ENCODE results near the gene EVA1A.

Gene EVA1A

DNA sequence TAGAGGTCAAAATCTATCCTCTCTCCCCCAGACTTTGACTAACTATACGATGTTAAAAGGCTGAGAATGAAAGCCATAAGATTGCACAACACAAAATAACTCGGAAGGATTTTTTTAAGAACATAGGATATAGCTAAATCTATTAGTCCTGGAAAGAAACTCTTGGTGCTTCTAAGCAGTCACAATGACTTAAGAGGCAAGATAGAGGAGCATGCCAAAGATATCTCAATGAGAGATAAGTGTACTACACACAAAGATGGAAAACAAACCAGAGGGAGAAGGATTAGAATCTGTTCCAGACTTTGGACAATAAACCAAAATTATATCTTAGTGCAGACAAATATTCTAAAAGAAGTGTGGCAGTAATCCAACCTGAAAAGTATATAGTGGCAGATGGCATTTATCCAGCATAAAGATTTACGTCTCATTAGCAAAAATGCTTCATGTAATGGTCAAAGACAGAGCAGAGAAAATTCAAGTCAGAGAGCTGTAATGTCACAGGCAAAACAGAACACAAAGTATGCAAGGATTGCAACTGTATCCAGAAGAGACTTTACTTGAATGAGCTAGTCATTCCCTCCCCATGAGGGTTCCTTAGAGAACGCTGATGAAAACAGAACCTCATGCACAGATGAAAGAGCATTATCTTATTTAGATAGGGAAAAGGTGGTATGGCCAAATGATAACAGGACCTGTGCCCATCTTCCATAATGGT, 28.8 kb upstream of the EVA1A start:
- no peak for DNase-seq

DNA sequence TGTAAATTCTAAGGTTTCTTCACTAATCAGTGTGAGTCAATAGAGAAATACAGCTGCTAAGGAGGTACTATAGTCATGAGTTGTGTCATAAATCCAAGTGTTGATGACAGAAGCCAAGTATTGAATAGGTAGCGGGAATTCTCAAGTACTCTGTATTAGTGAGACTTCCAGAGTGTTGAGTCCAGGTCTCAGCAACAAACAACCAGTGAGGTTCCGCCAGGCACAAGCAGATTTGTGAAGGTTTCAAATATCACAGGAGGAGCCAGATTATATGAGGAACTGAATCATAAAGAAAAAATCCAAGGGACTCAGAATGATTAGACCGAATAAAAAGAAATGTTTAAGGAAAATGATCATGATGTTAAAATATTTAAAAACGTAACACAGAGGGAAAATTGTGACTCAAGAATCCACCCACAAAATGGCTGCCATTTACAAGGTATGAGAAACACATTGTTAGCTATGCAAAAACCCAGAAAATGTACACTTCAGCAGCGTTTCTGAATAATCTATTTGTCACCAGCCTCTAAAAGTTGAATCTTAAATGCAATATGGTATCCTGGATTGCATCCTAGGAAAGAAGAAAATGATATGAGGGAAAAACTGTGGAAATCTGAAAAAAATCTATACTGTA, 27.3 kb upstream of the EVA1A start:
- DNase-seq = no peak

GRCh38 chr2:75586971-75587370, 26.2 kb upstream of the EVA1A start:
- no peak for DNase-seq

DNA sequence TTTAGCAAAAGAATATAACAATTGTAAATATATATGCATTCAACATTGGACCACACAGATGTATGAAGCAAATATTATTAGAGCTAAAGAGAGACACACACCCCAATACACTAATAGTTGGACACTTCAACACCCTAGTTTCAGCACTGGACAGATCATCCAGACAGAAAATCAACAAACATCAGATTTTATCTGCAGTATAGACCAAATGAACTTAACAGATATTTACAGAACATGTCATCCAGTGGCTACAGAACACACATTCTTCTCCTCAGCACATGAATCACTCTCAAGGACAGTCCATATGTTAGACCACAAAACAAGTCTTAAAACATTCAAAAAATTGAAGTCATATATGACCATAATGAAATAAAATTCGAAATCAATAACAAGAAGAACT, 22.1 kb upstream of the EVA1A start:
- DNase-seq = no peak

DNA sequence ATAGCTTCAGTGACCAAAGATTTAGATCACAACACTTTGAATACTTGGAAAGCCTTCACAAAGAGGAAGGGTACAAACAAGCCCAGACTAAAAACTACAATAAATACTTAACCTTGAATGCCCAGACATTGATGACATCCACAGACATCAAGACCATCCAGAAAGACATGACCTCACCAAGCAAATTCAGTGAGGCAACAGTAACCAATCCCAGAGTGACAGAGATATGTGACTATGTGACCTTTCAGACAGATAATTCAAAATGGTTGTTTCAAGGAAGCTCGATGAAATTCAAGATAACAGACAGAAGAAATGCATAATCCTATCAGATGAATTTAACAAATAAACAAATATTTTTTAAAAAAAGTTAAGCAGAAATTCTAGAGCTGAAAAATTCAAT, 19.9 kb upstream of the EVA1A start:
- no peak for DNase-seq

DNA sequence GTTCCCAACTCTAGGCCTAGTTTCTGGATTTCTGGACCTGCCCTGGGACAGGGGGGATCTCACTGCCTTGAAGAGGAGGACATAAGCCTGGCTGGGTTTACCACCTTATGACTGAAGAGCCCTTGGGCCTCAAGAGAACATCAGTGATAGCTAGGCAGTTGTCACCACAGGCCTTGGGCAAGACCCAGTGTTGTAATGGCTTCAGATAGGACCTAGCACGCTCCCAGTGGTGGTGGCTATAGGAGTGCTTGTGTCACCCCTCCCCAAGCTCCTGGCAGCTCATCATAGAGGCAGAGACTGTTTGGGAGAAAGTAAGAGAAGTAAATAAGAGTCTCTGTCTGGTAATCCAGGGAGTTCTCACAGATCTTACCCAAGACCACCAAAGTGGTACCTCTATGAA, 19.4 kb upstream of the EVA1A start:
- no peak for DNase-seq

- DNase-seq = no peak
Observed at GRCh38 chr2:75579186-75579585, 18.4 kb upstream of the EVA1A start.

DNA sequence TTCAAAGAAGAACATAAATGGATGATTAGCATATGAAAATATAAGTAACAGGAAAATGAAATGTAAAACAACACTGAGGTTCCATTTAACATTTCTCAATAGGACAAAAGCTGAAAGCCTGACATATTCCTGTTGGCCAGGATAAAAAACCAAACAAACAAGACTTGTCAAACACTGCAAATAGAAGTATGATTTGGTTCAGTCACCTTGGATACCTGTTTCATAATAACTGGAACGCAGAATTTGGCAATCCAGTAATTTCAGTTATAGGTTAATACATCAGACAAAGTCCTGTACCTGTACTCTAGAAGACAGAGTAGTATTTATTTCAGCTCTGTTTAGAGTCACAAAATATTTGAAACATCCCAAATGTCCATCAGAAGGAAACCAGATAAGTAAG, 16.5 kb upstream of the EVA1A start:
- no peak for DNase-seq

DNA sequence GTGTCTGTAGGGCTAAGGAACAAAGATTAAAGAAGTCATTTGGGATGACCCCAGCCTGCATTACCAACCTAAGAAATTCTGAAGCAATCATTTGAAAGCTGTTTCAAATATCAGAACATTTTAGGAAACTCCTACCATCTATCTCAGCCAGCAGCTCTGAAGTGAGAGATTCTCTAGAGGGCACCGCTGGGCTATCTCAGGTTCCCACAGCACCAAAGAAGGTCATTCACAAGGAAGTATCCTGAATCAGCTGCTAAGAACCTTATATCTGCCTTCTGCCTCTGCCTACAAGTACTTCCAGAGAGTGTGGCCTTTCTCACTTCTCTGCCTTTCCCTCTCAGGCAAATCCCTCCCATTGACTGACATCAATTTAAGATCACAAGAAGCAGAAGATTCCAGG, 13.4 kb upstream of the EVA1A start:
- DNase-seq = no peak

DNA sequence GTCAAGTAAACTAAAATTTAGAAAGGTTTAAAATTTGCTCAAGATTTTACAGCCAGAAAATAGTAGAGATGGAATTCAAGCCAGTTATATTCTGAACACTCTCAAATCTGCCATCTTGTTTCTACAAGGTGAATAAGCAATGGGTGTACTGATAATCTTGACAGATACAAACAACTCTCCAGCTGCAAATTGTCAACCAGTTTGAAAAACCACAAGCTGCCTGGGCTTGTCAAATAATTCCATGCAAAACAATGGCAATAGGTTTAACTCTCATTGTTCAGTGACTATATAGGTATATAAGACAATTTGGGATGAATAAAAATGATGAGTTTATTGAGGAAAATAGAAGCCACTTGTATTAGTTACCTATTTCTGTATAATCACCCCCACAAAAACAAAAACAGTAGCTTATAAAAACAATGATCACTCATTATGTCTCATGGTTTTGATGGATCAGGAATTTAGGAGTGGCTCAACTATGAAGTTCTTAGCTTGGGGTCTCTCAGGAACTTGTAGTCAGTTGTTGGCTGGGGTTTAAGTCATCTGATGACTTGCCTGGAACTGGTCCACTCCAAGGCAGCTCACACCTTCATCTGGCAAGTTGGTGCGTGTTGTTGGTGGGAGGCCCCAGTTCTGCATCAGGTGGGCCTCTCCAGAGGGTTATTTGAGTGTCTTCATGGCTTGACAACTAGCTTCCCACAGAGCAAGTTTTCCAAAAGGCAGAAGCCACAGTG, 12.6 kb upstream of the EVA1A start:
- no peak for DNase-seq

DNA sequence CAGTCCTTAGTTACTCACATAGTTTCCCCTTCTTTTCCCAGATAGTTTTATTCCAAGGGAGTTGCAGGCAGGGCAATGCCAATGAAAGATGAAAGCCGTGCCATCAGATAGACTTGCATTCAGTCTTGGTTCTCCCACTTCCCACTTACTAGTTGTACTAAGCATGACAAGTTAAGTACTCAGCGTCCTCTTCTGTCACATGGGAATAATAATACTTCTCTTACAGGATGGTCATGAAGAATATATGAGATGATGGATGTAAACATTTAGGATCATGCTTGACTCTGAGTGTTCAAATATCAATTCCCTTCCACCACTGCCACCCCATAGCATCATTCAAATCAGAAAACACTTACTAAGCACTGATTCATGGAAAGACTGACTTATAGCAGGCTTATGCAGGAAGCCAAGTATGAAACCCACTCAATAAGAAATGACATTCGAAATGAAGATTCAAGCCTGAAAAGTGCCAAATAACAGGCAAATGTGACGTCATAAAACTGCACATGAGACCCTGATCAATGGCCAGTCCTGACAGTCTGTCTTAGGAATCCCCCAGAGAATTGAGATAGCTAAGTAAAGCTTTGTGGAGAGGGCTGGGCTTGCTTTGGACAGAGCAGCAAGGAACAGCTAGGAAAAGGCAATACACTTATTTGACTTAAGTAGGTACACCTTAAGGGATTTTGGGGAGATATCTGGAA, 11.1 kb upstream of the EVA1A start:
- no peak for DNase-seq

DNA sequence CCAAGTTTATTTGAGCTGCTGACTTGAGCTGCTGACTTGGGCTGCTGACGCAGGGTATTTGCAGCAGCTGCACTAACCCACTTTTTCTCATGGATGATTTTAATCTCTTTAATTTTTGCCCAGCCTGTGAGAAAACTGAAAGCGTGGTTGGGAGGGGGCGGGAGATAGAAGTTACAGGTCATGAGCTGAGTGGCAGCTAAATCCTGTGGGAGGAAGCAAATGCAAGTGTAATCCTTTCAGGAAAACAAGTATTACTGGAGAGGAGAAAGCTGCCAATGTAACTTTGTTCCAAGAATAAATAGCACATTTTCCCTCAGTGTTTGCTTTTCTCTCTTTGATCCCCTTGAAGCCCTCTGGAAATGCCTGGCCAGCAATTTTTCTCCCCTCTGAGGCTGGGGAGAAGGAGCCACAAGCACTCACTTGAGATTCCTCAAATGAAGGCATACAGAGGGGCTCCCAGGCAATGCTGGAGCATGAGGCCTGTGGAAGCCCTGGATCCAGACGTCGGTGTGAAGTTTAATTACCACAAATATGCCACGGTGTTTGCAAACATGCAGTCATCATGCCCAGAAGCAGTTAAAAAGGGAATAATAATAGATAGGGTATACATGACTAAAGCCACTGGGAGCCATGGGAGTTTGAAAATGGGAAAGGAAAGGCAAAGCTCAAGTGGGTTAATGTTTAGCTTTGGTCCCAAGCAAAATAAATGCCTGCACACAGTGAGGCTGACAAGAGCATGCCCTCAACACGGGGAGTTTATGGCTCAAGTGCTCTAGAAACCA, 10.4 kb upstream of the EVA1A start:
- no peak for DNase-seq

DNA sequence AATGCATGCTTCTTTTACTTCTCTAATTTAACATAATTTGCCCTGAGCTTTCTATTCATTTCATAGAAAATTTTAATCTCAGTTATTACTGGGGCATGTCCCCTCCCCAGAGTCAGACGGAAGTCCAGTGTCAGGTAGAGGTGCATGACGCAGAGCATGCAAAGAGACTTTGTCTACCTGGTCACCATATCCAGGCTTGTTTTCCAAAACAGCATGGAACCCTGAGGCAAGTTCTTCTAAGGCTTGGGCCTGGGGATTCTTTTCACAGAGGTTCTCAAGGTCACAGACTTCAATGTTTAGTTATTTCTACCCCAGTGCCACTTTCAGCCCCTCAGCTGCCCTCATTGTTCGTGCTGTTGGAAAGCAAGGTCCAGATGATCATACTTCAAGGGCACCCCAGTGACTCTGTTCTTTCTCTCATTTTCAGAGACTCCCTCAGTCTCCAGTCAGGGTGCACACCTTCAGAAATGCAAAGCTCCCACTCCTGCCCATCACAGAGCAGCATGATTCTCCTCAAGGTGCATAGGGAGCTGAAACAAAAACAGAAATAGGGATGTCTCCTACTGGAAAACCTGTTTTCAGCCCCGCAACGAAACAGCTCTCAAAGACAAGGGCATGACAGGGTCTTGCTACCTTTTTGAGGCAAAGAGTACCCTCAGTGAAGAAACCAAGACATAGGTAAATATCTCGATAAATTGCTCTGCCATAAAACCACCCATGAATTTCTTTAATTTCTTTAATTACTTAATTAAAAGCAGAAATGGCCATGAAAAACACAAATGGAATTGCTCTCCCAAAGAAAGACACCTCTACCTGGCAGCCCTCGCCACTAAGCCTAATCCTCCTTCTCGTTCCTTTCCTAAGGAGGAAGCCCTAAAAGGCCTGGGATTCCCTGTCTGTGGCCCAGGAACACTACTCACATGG, 9.5 kb upstream of the EVA1A start:
- DNase-seq = no peak

DNA sequence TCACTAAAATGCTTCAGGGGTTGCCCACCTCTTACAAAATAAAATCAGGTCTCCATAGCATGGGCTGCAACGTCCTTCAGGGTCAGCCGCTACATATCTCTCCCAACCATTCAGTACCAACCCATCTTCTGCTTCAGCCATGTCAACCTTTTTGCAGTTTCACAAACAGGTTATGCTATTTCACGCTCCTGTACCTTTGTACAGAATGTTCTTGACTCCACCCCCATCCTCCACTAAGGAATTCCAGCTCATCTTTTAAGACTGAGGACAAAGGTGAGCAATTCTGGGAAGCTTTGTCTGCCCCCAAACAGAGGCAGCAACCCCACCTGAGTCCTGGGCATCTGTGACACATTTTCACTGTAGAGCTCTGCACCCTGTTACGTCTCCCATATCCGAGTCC, 8.8 kb upstream of the EVA1A start:
- no peak for DNase-seq

GRCh38 chr2:75568174-75568573, 7.4 kb upstream of the EVA1A start:
- no peak for DNase-seq

DNA sequence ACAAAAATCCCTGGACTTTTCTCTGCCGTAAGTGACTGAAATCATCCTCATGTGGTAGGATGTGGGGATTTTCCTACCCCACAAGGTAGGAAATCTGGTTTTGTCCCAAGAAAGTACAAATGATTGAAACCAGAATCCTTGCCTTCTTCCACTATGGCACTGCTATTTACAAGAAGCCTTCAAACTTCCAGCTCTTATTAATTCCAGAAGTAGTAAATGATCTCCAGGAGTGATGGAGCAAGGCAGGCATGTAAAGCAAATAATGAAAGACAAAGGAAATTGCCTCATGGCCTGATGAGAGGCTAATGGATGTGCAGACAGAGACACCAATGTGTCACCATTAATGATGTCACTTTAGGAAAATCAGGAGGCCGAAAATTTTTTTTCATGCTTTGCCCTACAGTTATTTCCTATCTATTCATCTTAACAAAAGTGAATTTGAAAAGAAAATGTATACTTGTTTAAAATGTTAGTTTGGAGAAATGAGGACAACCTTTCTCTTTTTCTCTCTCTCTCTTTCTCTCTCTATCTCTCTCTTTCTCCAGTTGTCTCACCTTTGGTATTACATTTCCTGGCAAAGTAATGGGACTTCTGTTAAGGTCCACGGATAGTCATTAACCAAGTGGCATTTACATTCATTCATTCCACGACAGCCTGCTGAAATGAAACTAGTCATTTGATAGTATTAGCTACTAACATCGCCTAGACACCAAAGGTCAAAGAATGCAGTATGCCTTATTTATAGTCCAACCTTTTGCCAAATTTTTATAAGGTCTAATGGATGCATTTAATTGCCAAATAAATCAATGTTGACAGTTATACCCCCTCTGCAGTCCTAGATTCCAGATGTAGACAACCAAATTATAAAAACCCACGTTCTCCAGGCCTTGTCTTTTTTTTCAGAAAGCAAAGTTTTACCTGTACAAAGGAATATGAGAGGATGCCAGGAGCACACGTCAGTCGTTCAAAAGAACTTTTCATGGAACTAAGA, 5.0 kb upstream of the EVA1A start:
- DNase-seq = no peak

DNA sequence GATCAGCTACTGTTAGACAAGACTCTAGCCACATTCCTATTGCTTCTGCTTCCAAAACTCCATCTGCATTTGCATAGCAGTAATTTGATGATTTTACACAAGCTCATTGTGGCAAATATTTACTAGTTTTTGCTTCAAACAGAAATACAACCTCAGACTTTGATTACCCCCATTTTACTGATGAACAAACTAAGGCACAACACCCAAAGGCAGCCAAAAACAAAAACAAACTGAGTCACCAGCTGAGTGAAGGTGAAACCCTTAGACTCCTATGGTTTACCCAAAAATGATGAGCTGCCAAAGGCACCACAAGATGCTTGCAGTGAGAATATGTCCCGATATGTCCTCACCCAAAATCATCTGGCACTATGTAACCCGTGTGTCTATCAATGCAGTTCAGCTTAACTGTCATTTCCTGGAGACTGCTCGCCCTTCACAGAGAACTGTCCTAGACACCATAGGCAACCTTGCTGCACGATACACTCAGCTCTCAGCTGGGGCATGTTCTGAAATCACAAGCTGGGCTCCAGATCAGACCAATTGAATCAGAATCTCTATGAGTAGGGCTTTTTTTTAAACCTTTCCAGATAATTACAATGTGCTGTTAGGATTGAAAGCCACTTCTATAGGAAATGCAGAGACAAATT, 4.1 kb upstream of the EVA1A start:
- DNase-seq = no peak

- DNase-seq = no peak
Observed at GRCh38 chr2:75564026-75564688, 3.4 kb upstream of the EVA1A start.

DNA sequence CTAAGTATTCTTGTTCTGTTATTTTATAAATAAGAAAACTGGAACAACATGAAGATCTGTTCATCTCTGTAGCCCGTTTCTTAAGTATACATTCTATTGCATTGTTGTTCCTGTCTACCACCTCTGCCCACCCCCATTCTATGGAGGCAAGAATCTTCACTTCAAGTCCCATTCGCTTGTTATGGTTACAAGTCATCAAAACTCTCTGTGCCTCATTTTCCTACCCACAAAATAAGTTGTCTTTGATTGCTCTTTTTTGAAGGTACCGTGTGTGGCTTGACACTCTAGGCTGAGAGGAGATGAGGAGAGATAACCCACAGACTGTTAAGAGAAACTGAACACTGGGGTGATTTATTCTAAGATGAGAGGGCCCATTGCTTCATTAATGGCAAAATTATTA, 2.9 kb upstream of the EVA1A start:
- no peak for DNase-seq

Measured in activated effector memory CD4-positive, alpha-beta T cell treated with anti-CD3 and anti-CD28 coated beads, Interleukin-2, amount 50 U/mL, for 16 hours (primary cell).